DOHH2 (cell line): ENCODE results near the gene SLC38A1.

ENCODE experiments used
- EZH2phosphoT487 ChIP-seq: fragments of 200-600 bp; sonication (generic); IDR thresholded peaks from 2 replicates; pipeline ENCODE4 v1.6.1; 2017; ENCODE audit warnings: borderline replicate concordance, mild to moderate bottlenecking, antibody characterized with exemption, low read length, moderate library complexity, mixed read lengths
- TF ChIP-seq, protein P1 (sequence below): fragments of 200-600 bp; sonication (generic); IDR thresholded peaks from one replicate; pipeline ENCODE4 v1.5.1; 2014; ENCODE audit warnings: antibody characterized with exemption, mild to moderate bottlenecking, low read depth, low read length; ENCODE audit not compliant: poor library complexity, severe bottlenecking

DNA sequence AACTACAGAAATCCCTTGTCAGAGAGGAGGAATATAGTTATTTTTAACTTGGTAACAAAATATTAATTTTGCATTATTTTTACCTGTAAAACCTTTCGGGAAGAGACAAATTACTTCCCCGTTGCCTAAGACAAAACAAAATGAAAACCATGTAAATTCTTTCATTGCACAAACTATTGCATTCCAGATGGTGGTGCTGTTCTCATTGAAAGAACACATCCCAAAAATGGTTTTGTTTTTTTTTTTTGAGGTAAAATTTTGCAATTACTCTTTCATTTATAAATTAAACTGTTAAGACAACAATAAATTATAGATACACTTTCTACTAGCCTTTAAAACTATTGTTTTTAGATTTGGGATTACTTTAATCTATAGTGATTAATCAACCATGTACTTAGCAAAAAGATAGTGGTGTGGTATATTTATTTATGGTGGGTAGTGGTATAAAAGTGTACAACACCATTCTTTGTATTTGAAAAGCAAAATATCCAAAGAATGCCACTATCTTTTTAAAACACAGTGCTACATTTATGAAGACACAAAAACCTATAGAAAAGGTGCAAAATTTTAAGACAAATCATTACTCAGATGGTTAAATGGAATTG lies 115.5 kb downstream of the SLC38A1 start:
- TF ChIP-seq, protein P1, sequence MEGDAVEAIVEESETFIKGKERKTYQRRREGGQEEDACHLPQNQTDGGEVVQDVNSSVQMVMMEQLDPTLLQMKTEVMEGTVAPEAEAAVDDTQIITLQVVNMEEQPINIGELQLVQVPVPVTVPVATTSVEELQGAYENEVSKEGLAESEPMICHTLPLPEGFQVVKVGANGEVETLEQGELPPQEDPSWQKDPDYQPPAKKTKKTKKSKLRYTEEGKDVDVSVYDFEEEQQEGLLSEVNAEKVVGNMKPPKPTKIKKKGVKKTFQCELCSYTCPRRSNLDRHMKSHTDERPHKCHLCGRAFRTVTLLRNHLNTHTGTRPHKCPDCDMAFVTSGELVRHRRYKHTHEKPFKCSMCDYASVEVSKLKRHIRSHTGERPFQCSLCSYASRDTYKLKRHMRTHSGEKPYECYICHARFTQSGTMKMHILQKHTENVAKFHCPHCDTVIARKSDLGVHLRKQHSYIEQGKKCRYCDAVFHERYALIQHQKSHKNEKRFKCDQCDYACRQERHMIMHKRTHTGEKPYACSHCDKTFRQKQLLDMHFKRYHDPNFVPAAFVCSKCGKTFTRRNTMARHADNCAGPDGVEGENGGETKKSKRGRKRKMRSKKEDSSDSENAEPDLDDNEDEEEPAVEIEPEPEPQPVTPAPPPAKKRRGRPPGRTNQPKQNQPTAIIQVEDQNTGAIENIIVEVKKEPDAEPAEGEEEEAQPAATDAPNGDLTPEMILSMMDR: peak; percentile 63
- TF ChIP-seq EZH2phosphoT487: no peak
